PC-9 (cell line): ENCODE measurements around the gene GLRX2.

ENCODE experiments used
- CTCF ChIP-seq: fragments of 200-600 bp; sonication (generic); conservative IDR thresholded peaks from 2 replicates; pipeline ENCODE4 v1.6.1; 2017; ENCODE audit warnings: mixed run types, antibody characterized with exemption, mild to moderate bottlenecking, moderate library complexity
- EZH2 ChIP-seq: fragments of 200-600 bp; sonication (generic); IDR thresholded peaks from 2 replicates; pipeline ENCODE4 v1.8.0; 2017; ENCODE audit warnings: antibody characterized with exemption, low read depth

DNA sequence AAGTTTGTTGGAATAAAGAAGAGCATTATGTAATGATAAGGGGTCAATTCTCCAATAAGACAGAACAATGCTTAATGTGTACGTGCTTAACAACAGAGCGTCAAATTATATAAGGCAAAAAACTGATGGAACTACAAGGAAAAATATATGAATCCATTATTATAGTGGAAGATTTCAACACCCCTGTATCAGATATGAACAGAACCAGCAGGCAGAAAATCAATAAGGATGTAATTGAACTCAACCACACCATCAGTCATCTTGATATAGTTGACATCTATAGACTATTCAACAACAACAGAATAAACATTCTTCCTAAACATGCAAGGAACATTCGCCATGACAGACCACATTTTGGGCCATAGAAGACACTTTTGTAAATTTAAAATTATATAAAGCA is 13.0 kb upstream of the GLRX2 start:
- TF ChIP-seq CTCF (no peak), EZH2 (no peak)
